ENCODE measurements around the gene POLR2A. TPM values are rescaled to one million over a fixed set of nuclear protein-coding genes. Genes with fewer than 3 reads are reported as not detected.
A peak's percentile ranks its signal among the peaks of the same experiment; 100 is the strongest.

Gene POLR2A
- total RNA-seq, 1 experiment from 2014 or later: 47.1 TPM

- POLR2A ChIA-PET (ENCODE audit: unreplicated experiment): no interaction called here
- no peaks in the 10 kb centered on the region for H3K36me3 ChIP-seq (ENCODE audit: low read depth, low read length)
- no peak for TF ChIP-seq EZH2phosphoT487 (IDR thresholded peaks at IDR 0.05; ENCODE audit: borderline replicate concordance, low read length)
- no peak for TF ChIP-seq CTCF (conservative IDR thresholded peaks at IDR 0.05; ENCODE audit: low read depth, low read length)
- TF ChIP-seq EZH2 (IDR thresholded peaks at IDR 0.05; ENCODE audit: low read length, unreplicated experiment): no peak
- no peaks in the 10 kb centered on the region for H4K20me1 ChIP-seq (ENCODE audit: low read length)
- DNase-seq (peak; percentile 77), ATAC-seq (peak; percentile 55)
- no peaks in the 10 kb centered on the region for H3K9me2 ChIP-seq (replicated peaks; ENCODE audit: low read length)
- CTCF ChIA-PET: interaction anchor here (0.8 kb wide), 1 partner anchor 33 kb away, joined by 3 read pairs; no protein-coding TSS in a partner anchor
- peak overlapping the region; percentile 62 for H3K27ac ChIP-seq (ENCODE audit: low read length)
- peaks cover 73% of the 10 kb centered on the region for H3K79me2 ChIP-seq (ENCODE audit: low read length)
- H3F3A ChIP-seq (ENCODE audit: low read length, unreplicated experiment): no peaks in the 10 kb centered on the region
- peaks cover 33% of the 10 kb centered on the region for H3K4me1 ChIP-seq (ENCODE audit: insufficient read depth, low read length)
- no peak overlapping the region for H2AFZ ChIP-seq (ENCODE audit: low read length)
- no peaks in the 10 kb centered on the region for H3K27me3 ChIP-seq (ENCODE audit: low read length)
- H3K4me2 ChIP-seq (ENCODE audit: low read length): peak overlapping the region; percentile 91
- no peak overlapping the region for H3K9ac ChIP-seq (ENCODE audit: low read length)
- H3K4me3 ChIP-seq (ENCODE audit: low read length): no peak overlapping the region
- intact Hi-C loops (cut with micrococcal nuclease): no loop called here
- H3K9me3 ChIP-seq (ENCODE audit: low read length): no peaks in the 10 kb centered on the region
- BruUV-seq (replicated peaks): no TSS peak
Observed at GRCh38 chr17:7476494-7476893, 7.7 kb upstream of the POLR2A start.

GRCh38 chr17:7476951-7477350 is 7.2 kb upstream of the POLR2A start:
- H3K4me2 ChIP-seq (ENCODE audit: low read length): peak overlapping the region; percentile 91
- no peak overlapping the region for H3K9ac ChIP-seq (ENCODE audit: low read length)

More at GRCh38 chr17:7476951-7477350, 7.2 kb upstream of the POLR2A start:
- POLR2A ChIA-PET (ENCODE audit: unreplicated experiment): no interaction called here
- DNase-seq (no peak), ATAC-seq (no peak)
- TF ChIP-seq EZH2phosphoT487 (IDR thresholded peaks at IDR 0.05; ENCODE audit: borderline replicate concordance, low read length): no peak
- no peak for TF ChIP-seq EZH2 (IDR thresholded peaks at IDR 0.05; ENCODE audit: low read length, unreplicated experiment)
- no peak for TF ChIP-seq CTCF (conservative IDR thresholded peaks at IDR 0.05; ENCODE audit: low read depth, low read length)
- H3F3A ChIP-seq (ENCODE audit: low read length, unreplicated experiment): no peaks in the 10 kb centered on the region
- H2AFZ ChIP-seq (ENCODE audit: low read length): no peak overlapping the region
- H4K20me1 ChIP-seq (ENCODE audit: low read length): no peaks in the 10 kb centered on the region
- intact Hi-C loops (cut with micrococcal nuclease): no loop called here
- BruUV-seq (replicated peaks): no TSS peak
- no peaks in the 10 kb centered on the region for H3K27me3 ChIP-seq (ENCODE audit: low read length)
- no peaks in the 10 kb centered on the region for H3K9me2 ChIP-seq (replicated peaks; ENCODE audit: low read length)
- peak overlapping the region; percentile 79; the same call in 1 of the 2 replicates for H3K4me3 ChIP-seq (ENCODE audit: low read length)
- CTCF ChIA-PET: no interaction called here
- H3K9me3 ChIP-seq (ENCODE audit: low read length): no peaks in the 10 kb centered on the region
- H3K27ac ChIP-seq (ENCODE audit: low read length): peak overlapping the region; percentile 62
- H3K79me2 ChIP-seq (ENCODE audit: low read length): peaks cover 69% of the 10 kb centered on the region
- no peaks in the 10 kb centered on the region for H3K36me3 ChIP-seq (ENCODE audit: low read depth, low read length)
- H3K4me1 ChIP-seq (ENCODE audit: insufficient read depth, low read length): peaks cover 33% of the 10 kb centered on the region
